ENCODE data around the gene LRRC4C.

LRRC4C gene

GRCh38 chr11:40328890-40329614 is 1130.4 kb downstream of the LRRC4C start:
- DNase-seq = no peak

- no peak for DNase-seq
These were observed 1136.2 kb downstream of the LRRC4C start for GRCh38 chr11:40323241-40323640.

GRCh38 chr11:40321537-40321936 is 1137.9 kb downstream of the LRRC4C start:
- DNase-seq = no peak

GRCh38 chr11:40316171-40316570 is 1143.3 kb downstream of the LRRC4C start:
- DNase-seq = no peak

- DNase-seq = no peak
These were observed 1144.3 kb downstream of the LRRC4C start for GRCh38 chr11:40315122-40315521.

GRCh38 chr11:40314327-40314726 is 1145.1 kb downstream of the LRRC4C start:
- no peak for DNase-seq

GRCh38 chr11:40306938-40307548 is 1152.4 kb downstream of the LRRC4C start:
- DNase-seq = no peak

GRCh38 chr11:40302669-40303068 is 1156.8 kb downstream of the LRRC4C start:
- DNase-seq = no peak

GRCh38 chr11:40295466-40295865 is 1164.0 kb downstream of the LRRC4C start:
- no peak for DNase-seq

GRCh38 chr11:40294741-40295140 is 1164.7 kb downstream of the LRRC4C start:
- DNase-seq = no peak

- DNase-seq = no peak
These were observed 1165.1 kb downstream of the LRRC4C start for GRCh38 chr11:40294349-40294735.

GRCh38 chr11:40293655-40294348 is 1165.7 kb downstream of the LRRC4C start:
- no peak for DNase-seq

GRCh38 chr11:40292721-40293508 is 1166.5 kb downstream of the LRRC4C start:
- no peak for DNase-seq

- no peak for DNase-seq
These were observed 1167.7 kb downstream of the LRRC4C start for GRCh38 chr11:40291741-40292140.

GRCh38 chr11:40291329-40291728 is 1168.1 kb downstream of the LRRC4C start:
- no peak for DNase-seq

GRCh38 chr11:40290171-40290631 is 1169.3 kb downstream of the LRRC4C start:
- DNase-seq = no peak

- no peak for DNase-seq
These were observed 1170.1 kb downstream of the LRRC4C start for GRCh38 chr11:40289370-40289769.

- no peak for DNase-seq
These were observed 1171.3 kb downstream of the LRRC4C start for GRCh38 chr11:40287916-40288803.

GRCh38 chr11:40286137-40286536 is 1173.3 kb downstream of the LRRC4C start:
- DNase-seq = no peak

- no peak for DNase-seq
These were observed 1173.9 kb downstream of the LRRC4C start for GRCh38 chr11:40285558-40285957.

GRCh38 chr11:40281052-40281580 is 1178.3 kb downstream of the LRRC4C start:
- DNase-seq = no peak

All from activated CD8-positive, alpha-beta memory T cell treated with anti-CD3 and anti-CD28 coated beads, Interleukin-2, amount 50 U/mL, for 4 hours (primary cell).